PC-9 (cell line): ENCODE results near the gene CST5. TPM values are rescaled to one million over a fixed set of nuclear protein-coding genes. Genes with fewer than 3 reads are reported as not detected.

Experiments
- BruUV-seq: library from RNA; stranded (reverse); fragments of 400-500 nt; replicated peaks from 2 replicates; lab custom pipeline; 2021; lab: Mats Ljungman, UMichigan
- CTCF ChIA-PET: fragments of 300-600 bp; sonication (Branson Sonifier 250); formaldehyde crosslinking; loops from one replicate; lab custom pipeline; 2022; ENCODE audit warnings: antibody characterized with exemption; lab: Charles Lee
- POLR2A ChIA-PET: fragments of 300-600 bp; sonication (Branson Sonifier 250); formaldehyde crosslinking; loops from one replicate; lab custom pipeline; 2022; ENCODE audit warnings: antibody characterized with exemption; ENCODE audit not compliant: unreplicated experiment; lab: Charles Lee
- DNase-seq, 2 experiments: peaks; one replicate each; pipeline versions ENCODE4 v3.0.0 to v3.0.0-alpha.2; 2015 to 2022; ENCODE audit warnings: mixed read lengths in 1 of 2
- H2AFZ ChIP-seq: fragments of 200-600 bp; sonication (generic); 2 replicates; pipeline ENCODE4 v1.8.1; 2017; ENCODE audit warnings: antibody characterized with exemption
- H3F3A ChIP-seq: fragments of 200-600 bp; sonication (generic); 2 replicates; pipeline ENCODE4 v1.8.1; 2017; ENCODE audit warnings: antibody characterized with exemption, mild to moderate bottlenecking, low read depth; ENCODE audit not compliant: insufficient read depth
- H3K27ac ChIP-seq: fragments of 200-600 bp; sonication (generic); 2 replicates; pipeline ENCODE4 v1.6.1; 2016; ENCODE audit warnings: mixed run types
- H3K27me3 ChIP-seq: fragments of 200-600 bp; sonication (generic); 2 replicates; pipeline ENCODE4 v1.6.1; 2016; ENCODE audit warnings: low read depth, mixed run types; ENCODE audit not compliant: insufficient read depth
- H3K36me3 ChIP-seq: fragments of 200-600 bp; sonication (generic); 2 replicates; pipeline ENCODE4 v1.6.1; 2016; ENCODE audit warnings: low read depth, mixed run types
- H3K4me1 ChIP-seq: fragments of 200-600 bp; sonication (generic); replicated peaks from 2 replicates; pipeline ENCODE4 v1.6.1; 2016; ENCODE audit warnings: mixed run types; ENCODE audit not compliant: insufficient read depth
- H3K4me2 ChIP-seq: fragments of 200-600 bp; sonication (generic); 2 replicates; pipeline ENCODE4 v1.6.1; 2017; ENCODE audit warnings: mixed run types
- H3K4me3 ChIP-seq: fragments of 200-600 bp; sonication (generic); 2 replicates; pipeline ENCODE4 v1.6.1; 2016; ENCODE audit warnings: mixed run types
- H3K79me2 ChIP-seq: fragments of 200-600 bp; sonication (generic); 2 replicates; pipeline ENCODE4 v1.6.1; 2017; ENCODE audit warnings: low read depth, mixed run types
- H3K9me2 ChIP-seq: fragments of 200-600 bp; sonication (generic); 2 replicates; pipeline ENCODE4 v1.8.1; 2017; ENCODE audit warnings: mild to moderate bottlenecking; ENCODE audit not compliant: insufficient read depth
- H3K9me3 ChIP-seq: fragments of 200-600 bp; sonication (generic); 2 replicates; pipeline ENCODE4 v1.8.1; 2016; ENCODE audit warnings: low read depth; ENCODE audit not compliant: insufficient read depth
- H4K20me1 ChIP-seq: fragments of 200-600 bp; sonication (generic); 2 replicates; pipeline ENCODE4 v1.8.1; 2017; ENCODE audit not compliant: insufficient read depth
- CTCF ChIP-seq: fragments of 200-600 bp; sonication (generic); conservative IDR thresholded peaks from 2 replicates; pipeline ENCODE4 v1.6.1; 2017; ENCODE audit warnings: mixed run types, antibody characterized with exemption, mild to moderate bottlenecking, moderate library complexity
- EZH2 ChIP-seq: fragments of 200-600 bp; sonication (generic); IDR thresholded peaks from 2 replicates; pipeline ENCODE4 v1.8.0; 2017; ENCODE audit warnings: antibody characterized with exemption, low read depth
- intact Hi-C: fragments of 100-400 bp; cut with micrococcal nuclease; formaldehyde crosslinking; loops from one replicate; pipeline ENCODE4 v1.10.0; 2022; ENCODE audit not compliant: unreplicated experiment
- total RNA-seq: library from RNA; stranded (reverse); gene quantifications from 2 replicates; pipeline ENCODE4 v1.2.3, GENCODE V29; 2021

Gene CST5
- total RNA-seq, 1 experiment from 2014 or later: 2.2 TPM

GRCh38 chr20:23873370-23874015 is 6.1 kb downstream of the CST5 start:
- no peaks in the 10 kb centered on the region for H3K36me3 ChIP-seq
- no peaks in the 10 kb centered on the region for H3K9me2 ChIP-seq
- ChIA-PET POLR2A (interaction anchor here (0.6 kb wide), 1 partner anchor 333 kb away, joined by 3 read pairs; no protein-coding TSS in a partner anchor), CTCF (no interaction called here)
- DNase-seq: no peak
- H3K79me2 ChIP-seq: no peaks in the 10 kb centered on the region
- H3K27ac ChIP-seq: no peak overlapping the region
- intact Hi-C loops: no loop called here
- no peaks in the 10 kb centered on the region for H3K9me3 ChIP-seq
- H3K4me3 ChIP-seq: no peak overlapping the region
- no peak overlapping the region for H3K4me2 ChIP-seq
- TF ChIP-seq CTCF: no peak
- H3K27me3 ChIP-seq: no peaks in the 10 kb centered on the region
- H3K4me1 ChIP-seq: peaks cover 16% of the 10 kb centered on the region
- no peaks in the 10 kb centered on the region for H4K20me1 ChIP-seq
- no TSS peak for BruUV-seq
- peaks cover 7% of the 10 kb centered on the region; the same call in 1 of the 2 replicates for H3F3A ChIP-seq
- no peak overlapping the region for H2AFZ ChIP-seq

DNA sequence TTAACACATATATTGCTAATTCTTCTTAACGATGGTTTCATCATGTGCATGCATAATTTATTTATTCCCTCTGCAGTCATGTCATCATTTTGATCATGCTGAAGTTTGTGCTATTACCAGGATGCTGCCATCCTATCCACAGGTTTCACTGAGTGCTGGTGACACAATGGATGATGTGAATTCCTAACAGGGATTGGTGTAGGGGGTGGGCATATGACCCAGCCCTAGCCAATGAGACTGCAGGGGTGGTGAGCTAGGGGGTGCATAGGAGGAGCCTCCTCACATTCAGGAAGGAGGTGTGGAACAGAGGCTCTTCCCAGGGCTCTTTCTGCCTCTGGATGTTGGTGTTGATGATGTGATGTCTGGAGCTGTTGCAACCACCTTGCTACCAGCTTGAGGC is 7.5 kb downstream of the CST5 start:
- H2AFZ ChIP-seq: no peak overlapping the region
- intact Hi-C loops: no loop called here
- no peaks in the 10 kb centered on the region for H4K20me1 ChIP-seq
- H3K79me2 ChIP-seq: no peaks in the 10 kb centered on the region
- no peaks in the 10 kb centered on the region for H3K9me2 ChIP-seq
- ChIA-PET POLR2A (no interaction called here), CTCF (no interaction called here)
- no peaks in the 10 kb centered on the region for H3F3A ChIP-seq
- no peak overlapping the region for H3K4me3 ChIP-seq
- no peak overlapping the region for H3K27ac ChIP-seq
- BruUV-seq: no TSS peak
- TF ChIP-seq CTCF: no peak
- TF ChIP-seq EZH2: no peak
- H3K27me3 ChIP-seq: no peaks in the 10 kb centered on the region
- DNase-seq: no peak
- peaks cover 3% of the 10 kb centered on the region; the same call in 1 of the 2 replicates for H3K4me1 ChIP-seq
- no peak overlapping the region for H3K4me2 ChIP-seq
- H3K9me3 ChIP-seq: no peaks in the 10 kb centered on the region
- H3K36me3 ChIP-seq: no peaks in the 10 kb centered on the region

- no peaks in the 10 kb centered on the region for H3F3A ChIP-seq
- ChIA-PET CTCF (no interaction called here), POLR2A (no interaction called here)
- no peak overlapping the region for H3K27ac ChIP-seq
- H3K9me3 ChIP-seq: no peaks in the 10 kb centered on the region
- H2AFZ ChIP-seq: no peak overlapping the region
- no peaks in the 10 kb centered on the region for H3K9me2 ChIP-seq
- H3K36me3 ChIP-seq: no peaks in the 10 kb centered on the region
- no peaks in the 10 kb centered on the region for H4K20me1 ChIP-seq
- TF ChIP-seq EZH2: no peak
- no peak for TF ChIP-seq CTCF
- DNase-seq: no peak
- intact Hi-C loops: no loop called here
- H3K4me2 ChIP-seq: no peak overlapping the region
- no TSS peak for BruUV-seq
- no peak overlapping the region for H3K4me3 ChIP-seq
- H3K27me3 ChIP-seq: no peaks in the 10 kb centered on the region
- no peaks in the 10 kb centered on the region for H3K79me2 ChIP-seq
- H3K4me1 ChIP-seq: no peaks in the 10 kb centered on the region
Measured at GRCh38 chr20:23870461-23870860, 9.1 kb downstream of the CST5 start.
